Skin of body (tissue), 2 donors: Measurements from ENCODE around the gene CDKL4. TPM values are rescaled to one million over a fixed set of nuclear protein-coding genes. Genes with fewer than 3 reads are reported as not detected.
"Not testable (repeated sequence)": the region's sequence is repeated elsewhere in the genome, so short reads cannot be mapped to it uniquely, and the experiment has no call there.

Experiments used
- DNase-seq: peaks from one replicate; lab custom pipeline; 2025; lab: John Stamatoyannopoulos, UW
- total RNA-seq: library from RNA; depleted of rRNA; stranded (reverse); fragments of >200 nt; gene quantifications from one replicate; pipeline ENCODE4 v1.2.3, GENCODE V29; 2014

CDKL4 gene
- total RNA-seq, 1 donor from 2014 or later, result 2.3 TPM

DNA sequence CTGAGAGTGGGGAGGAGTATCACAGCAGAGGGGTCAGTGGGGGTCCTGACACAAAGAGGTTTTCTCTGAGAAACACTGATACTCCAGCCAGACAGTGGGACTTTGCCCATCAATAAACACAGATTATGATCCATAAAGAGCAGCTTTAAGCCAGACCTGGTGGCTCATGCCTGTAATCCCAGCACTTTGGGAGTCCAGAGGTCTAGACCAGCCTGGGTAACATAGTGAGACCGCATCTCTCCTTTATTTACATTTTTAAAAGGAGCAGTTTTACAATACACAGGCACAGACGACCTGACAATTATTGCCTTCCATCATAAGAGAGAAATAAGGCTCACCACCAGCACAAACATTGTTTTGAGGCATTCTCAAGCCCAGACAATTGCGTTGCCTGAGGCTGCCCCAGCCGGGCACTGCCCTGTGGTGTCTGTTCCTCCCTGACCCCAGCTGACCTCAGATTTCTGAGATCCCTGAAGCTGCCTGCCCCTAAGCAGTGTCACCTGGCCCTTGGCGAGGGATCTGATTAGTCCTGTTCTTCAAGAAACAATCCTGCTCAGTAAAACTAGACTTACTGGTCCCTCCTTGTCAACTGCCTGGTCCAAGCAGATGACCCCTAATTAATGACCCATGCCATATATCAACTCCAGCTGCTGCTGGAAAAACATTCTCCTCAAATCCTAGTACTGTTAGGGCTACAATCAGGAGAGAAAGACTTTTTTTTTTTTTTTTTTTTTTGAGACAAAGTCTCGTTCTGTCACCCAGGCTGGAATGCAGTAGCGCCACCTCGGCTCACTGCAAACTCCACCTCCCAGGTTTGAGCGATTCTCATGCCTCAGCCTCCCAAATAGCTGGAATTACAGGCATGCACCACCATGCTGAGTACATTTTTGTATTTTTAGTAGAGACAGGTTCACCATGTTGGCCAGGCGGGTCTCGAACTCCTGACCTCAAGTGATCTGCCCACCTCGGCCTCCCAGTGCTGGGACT lies 63.5 kb downstream of the CDKL4 start:
- DNase-seq, result no peak

DNA sequence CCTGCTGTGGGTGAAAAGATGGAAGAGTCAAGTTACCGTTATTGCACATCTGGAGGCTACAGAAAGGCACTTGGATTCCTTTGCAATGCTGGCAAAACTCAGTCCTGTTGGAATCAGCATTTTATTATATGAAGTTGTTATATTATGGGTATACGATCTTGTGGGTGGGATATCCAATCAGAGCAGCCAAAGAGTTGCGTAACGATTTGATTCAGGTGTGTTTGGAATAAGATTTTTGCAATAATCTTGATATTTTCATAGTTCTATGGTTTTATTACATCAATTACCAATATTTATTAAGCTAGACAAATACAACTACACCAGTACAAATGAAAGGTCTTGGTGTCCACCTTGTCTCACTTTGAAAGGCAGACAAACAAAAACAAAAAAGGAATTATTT lies 65.0 kb downstream of the CDKL4 start:
- DNase-seq, result no peak

DNA sequence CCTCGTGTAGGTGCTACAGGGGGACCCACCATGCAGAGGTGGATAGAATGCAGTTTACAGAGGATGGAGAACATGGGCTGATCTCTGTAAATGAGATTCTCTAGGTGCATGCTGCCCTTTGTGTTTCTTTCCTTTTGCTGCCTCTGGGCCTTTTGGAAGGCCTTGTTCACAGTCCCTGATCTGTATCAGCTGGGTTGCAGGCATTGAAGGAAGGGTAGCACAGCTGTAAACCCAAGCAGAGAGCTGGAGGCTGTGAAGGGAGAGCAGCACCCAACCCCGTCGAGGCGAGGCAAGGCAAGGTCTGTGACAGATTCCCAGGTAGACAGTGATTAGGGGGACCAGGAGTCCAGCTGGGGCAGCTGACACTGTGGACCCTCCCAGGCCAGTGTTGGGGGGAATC lies 66.8 kb downstream of the CDKL4 start:
- no peak for DNase-seq

DNA sequence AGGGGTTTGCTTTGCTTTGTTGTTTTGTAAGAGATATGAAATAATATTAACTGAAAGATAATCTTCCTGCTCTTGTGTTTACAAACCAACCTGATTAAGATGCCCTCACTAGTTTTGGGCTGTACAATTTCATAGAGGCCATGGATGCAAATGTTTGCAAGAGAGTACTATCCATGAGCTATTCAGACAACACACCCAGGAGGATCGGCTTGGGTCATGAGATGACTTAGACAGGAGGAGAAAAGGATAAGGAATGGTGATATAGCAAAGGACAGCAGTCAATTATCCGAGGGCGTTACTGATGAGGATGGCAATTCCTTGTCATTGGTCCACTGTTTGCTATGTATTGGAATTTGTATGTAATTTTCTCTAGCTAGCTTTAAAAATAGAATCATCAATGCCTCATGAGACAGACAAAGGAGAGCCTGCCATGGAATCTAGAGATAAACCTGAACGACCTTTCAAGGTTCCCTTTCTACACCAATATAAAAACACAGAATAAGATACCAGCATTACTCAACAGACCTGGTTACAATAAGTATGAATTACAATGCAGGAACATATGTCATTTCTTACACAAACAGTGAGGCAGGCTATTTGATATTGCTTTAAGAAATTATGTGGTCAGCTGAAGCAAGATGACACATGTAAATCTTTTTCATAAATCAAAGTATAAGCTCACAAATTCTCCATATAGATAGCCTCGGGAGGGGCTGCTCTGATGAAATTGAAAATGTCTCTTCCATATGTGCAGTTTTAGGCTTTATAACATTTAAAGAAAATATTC lies 68.6 kb downstream of the CDKL4 start:
- no peak for DNase-seq

DNA sequence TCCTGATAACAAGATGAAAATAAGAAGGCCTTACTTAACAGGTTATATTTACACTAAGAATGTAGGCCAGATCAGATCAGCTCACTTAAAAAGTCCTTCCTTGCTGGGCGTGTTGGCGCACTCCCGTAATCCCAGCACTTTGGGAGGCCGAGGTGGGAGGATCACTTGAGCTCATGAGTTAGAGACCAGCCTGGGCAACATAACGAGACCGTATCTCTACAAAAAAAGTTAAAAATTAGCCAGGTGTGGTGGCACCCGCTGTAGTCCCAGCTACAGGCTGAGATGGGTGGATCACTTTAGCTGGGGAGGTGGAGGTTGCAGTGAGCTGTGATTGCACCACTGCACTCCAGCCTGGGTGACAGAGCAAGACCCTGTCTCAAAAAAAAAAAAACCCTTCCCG lies 69.7 kb downstream of the CDKL4 start:
- DNase-seq, result no peak

DNA sequence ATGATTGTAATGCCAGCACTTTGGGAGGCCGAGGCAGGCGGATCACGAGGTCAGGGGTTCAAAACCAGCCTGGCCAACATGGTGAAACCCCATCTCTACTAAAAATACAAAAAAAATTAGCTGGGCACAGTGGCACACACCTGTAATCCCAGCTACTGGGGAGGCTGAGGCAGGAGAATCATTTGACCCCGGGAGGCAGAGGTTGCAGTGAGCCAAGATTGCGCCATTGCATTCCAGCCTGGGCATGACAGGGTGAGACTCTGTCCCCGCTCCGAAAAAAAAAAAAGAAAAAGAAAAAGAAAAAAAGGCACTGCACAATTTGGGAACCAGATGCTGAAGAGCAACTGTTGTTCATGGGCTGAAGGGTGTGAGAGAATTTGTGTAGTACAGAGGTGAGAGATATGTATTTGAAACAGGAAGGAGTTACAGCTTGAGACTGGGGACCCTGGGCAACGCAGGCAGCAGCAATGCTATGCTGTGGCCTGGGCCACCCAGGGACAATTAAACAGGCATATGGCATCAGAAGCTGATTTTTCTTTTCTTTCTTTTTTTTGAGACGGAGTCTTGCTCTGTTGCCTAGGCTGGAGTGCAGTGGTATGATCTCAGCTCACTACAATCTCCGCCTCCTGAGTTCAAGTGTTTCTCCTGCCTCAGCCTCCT lies 71.6 kb downstream of the CDKL4 start:
- not testable (repeated sequence) for DNase-seq

DNA sequence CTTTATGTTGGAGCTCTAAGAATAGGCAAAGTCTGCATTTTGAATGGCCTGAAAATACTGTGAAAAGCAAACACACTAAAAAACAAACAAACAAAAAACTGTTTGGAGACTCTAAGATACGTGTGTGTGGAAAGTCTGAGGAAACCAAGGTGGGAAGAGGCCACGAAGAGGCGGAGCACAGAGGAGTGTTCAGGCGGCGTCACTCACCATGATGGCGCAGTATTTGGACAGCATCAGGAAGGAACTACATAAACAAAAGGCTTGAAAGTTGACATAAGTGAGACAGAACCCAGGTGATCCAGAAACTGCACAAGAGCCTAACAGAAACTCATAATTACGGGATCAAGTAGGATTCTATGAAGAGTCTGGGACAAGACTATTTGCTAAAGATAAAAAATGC lies 72.1 kb downstream of the CDKL4 start:
- DNase-seq, result no peak

DNA sequence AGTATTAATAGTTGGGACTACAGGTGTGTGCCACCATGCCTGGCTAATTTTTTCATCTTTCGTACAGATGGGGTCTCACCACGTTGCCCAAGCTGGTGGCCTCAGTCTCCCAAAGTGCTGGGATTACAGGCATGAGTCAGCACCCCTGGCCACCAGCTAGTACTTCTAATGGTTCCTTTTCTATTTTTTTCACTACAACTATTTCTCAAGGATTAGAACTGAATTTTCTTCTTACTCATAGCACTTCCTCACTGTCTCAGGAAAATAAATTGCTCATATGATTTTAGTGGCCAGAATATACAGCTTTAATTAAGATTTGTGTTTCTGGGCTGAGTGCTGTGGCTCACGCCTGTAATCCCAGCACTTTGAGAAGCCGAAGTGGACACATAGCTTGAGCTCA lies 79.7 kb downstream of the CDKL4 start:
- no peak for DNase-seq

DNA sequence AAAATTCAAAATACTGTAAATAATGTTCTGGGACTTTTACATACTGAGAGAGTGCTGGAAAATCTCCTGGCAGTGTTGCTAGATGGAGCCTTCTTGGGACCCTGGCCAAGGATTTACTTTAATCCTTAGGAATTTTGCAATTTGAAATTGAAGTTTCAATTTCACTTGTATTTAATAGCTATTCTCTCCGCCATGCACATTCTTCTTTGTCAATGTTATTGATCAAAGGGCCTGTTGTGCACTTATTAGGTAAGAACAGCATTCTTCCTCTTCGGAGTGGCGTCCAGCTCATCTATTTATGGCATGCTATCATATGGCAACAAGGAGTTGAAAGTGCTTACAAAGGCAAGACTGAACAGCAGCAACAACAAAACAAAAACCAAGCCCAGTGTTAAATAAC lies 82.8 kb downstream of the CDKL4 start:
- DNase-seq, result peak; percentile 47

DNA sequence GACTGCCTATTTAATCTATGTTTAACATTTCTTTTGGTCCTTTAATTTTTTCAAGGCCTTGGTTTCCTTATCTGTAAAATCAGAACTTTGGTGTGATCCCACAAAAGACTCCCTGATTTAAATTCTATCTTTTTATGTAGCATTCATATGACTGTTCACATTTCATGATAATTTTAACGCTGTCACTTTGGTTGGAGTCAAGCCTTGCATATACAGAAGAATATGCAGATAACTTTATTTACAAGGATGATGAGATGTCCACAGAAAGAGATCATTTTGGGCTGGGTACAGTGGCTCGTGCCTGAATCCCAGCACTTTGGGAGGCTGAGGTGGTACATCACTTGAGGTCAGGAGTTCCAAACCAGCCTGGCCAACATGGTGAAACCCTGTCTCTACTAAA lies 84.5 kb downstream of the CDKL4 start:
- DNase-seq, result no peak

DNA sequence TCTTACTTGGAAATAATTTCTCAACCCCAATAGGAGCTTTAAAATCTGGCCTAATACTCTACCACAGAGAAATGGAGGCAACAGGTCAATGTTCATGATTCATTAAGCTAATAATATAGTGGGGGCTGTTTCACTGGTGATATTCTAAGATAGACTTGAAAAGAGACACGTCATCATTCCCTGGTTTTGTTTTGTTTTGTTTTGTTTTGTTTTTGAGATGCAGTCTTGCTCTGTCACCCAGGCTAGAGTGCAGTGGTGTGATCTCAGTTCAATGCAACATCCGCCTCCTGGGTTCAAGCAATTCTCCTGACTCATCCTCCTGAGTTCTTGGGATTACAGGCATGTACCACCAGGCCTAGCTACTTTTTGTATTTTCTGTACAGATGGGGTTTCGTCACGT lies 85.4 kb downstream of the CDKL4 start:
- no peak for DNase-seq

DNA sequence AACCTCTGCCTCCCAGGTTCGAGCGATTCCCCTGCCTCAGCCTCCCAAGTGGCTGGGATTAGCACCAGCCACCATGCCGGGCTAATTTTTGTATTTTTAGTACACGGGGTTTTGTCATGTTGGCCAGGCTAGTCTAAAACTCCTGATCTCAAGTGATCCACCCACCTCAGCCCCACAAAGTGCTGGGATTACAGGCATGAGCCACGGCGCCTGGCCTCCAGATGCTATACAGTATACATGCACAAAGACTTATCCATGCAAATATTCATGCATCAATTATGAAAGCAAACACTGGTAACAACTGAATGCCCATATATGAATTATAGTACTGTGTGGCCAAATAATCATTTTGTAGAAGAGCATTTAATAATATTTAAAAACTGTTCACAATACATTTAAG lies 86.9 kb downstream of the CDKL4 start:
- DNase-seq, result no peak

DNA sequence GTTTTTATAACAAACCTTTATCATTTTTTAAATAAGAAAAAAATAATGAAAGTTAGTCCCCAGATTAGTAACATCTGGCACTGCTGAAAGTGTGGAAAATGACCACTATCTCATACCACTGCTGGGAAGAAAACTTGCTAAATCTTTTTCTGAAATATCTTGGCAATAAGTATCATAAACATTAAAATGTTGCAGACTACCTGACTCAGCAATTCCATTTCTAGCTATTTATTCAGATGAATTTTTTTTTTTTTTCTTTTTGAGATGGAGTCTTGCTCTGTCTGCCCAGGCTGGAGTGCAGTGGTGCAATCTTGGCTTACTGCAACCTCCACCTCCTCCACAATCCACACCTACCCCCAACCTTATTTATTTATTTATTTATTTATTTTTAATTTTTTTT lies 87.7 kb downstream of the CDKL4 start:
- DNase-seq, result peak; percentile 57

DNA sequence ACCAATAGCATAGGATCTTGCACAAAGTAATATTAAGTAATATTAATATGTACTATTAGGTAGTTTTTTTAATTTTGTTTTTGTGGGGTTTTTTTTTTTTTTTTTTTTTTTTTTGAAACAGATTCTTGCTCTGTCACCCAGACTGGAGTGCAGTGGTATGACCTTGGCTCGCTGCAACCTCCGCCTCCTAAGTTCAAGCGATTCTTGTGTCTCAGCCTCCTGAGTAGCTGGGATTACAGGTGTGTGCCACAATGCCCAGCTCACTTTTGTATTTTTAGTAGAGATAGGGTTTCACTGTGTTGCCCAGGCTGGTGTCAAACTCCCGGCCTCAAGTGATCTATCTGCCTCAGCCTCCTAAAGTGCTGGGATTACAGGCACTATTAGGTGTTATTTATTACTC lies 88.2 kb downstream of the CDKL4 start:
- DNase-seq, result not testable (repeated sequence)

DNA sequence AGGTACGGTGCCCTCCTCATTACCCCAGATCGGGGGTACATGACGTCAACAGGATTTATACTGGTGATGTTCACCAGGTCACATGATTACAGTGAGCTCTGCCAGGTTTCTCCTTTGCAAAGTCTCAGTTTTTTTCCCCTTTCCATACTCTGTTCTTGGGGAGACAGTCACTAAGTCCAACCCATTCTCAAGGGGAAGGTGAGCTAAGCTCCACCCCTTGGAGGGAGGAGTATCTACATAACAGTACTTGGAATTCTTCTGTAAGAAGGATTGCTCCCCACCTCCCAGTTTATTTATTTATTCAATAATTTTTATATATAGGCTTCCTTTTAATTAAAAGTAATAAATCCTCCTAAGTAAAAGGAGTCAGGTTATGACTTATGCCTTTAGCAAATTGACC lies 88.8 kb downstream of the CDKL4 start:
- DNase-seq, result no peak

DNA sequence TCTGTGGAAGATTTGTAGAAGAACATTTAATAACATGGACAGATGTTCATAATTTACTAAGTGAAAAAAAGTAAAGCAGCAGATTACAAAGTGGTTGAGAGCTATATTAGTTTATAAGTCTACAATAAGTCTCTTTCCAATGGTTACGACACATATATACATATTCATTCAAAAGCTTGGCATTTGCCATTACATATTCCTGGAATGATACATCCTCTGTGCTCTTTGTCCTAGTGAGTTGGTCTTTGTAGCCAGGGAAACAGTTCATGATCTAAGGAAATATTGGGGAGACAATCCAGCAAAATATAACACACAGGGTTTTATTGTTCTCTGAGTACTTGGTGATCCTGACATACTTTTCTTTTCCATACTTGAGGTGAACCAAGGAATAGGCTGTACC lies 90.5 kb downstream of the CDKL4 start:
- peak; percentile 65 for DNase-seq

DNA sequence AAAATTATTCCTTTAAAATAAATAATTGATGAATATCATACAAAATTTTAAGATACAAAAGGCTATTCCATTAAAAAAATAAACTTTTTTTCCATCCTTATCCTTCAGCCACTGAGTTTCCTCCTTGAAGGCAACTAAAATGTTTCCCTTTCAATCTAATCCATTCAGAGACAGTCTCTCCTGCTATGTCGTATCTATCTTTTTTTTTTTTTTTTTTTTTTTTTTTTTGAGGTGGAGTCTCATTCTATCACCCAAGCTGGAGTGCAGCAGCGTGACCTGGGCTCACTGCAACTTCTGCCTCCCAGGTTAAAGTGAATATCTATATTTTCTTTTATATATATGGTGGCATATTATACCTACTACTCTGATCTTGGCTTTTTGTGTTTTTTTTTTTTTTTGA lies 91.3 kb downstream of the CDKL4 start:
- DNase-seq, result no peak

DNA sequence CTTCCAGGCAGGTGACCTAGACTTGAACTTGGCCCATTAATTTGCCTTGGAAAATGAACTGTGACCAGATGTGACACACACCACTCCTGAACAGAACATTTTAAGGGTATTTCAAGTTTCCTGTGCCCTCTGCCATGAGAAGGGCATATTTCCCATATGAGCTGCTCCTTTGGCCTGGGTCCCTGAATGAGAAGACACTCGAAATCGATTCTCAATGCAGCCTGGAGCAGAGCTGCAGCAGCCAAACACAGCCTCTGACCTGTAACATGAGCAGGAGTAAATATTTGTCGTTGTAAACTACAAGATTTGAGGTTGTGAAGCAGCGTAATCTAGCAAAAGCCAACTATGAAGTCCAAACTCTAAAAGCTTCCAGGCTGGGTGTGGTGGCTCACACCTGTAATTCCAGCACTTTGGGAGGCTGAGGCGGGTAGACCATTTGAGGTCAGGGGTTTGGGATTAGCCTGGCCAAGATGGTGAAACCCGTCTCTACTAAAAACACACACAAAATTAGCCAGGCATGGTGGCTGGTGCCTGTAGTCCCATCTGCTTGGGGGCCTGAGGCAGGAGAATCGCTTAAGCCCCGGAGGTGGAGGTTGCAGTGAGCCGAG lies 92.8 kb downstream of the CDKL4 start:
- no peak for DNase-seq

DNA sequence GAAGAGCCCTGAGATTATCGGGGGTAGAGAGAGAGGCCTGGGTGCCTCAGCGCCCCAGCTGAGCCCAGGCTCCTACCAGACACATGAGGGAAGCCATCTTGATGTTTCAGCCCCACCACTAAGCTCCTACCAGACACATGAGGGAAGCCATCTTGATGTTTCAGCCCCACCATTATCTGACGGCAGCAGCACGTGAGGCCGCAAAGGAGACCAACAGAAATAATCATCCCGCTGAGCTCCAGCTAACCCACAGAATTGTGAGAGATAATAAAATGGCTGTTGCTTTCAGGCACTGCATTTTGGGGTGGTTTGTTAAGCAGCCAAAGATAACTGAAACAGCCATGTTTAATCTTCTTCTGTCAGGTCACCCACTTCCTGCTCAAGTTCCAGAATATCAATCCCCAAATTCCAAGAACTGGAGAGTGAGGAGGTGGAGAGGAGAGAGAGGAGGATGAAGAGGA lies 93.6 kb downstream of the CDKL4 start:
- DNase-seq, result no peak

DNA sequence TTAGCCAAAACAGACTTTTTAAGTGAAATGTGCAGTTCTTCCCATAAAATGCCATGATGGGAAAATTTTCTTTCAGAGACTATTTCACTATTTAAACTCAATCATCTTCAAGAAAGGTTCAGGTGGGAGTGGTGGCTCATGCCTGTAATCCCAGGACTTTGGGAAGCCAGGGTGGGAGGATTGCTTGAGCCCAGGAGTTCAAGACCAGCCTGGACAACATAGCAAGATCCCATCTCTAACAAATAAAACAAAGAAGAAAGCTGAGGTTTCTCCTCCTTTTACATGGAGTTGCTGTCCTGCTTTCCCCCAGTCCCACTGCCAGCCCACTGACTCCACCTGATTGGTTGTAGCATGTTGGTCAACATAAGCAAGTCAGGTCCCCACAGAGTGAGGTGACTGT lies 97.1 kb downstream of the CDKL4 start:
- no peak for DNase-seq

DNA sequence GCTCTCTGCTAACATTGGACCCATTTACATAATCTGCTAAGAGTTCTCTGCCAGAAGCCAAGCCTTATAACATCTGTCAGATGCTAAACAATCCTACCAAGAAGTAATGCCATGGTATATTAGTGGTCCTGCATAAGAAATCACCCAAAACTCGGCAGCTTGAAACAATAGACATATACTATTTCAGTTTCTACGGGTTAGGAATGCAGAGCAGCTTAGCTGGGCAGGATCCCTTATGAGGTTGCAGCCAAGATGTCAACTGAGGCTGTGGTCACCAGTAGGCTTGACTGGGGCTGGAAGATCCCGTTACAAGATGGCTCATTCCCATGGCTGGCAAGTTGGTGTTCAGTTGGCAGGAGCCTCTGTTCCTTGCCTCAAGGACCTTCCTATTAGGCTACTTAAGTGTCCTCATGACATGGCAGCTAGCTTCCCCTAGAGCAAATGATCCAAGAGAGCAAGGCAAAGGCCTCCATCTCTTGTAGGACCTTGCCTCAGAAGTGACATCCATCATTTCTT lies 97.8 kb downstream of the CDKL4 start:
- no peak for DNase-seq
